Activated naive CD4-positive, alpha-beta T cell treated with anti-CD3 and anti-CD28 coated beads for 36 hours (primary cell): ENCODE data around the gene SDK1. TPM values are rescaled to one million over a fixed set of nuclear protein-coding genes. Genes with fewer than 3 reads are reported as not detected.

Source experiments
- CTCF ChIA-PET: fragments of 350-600 bp; sonication (Branson Sonifier 250); formaldehyde crosslinking; loops from one replicate; lab custom pipeline; 2021; ENCODE audit warnings: antibody characterized with exemption; lab: Charles Lee
- DNase-seq: peaks from one replicate; pipeline ENCODE4 v3.0.0-alpha.2; 2020
- H3K27ac Mint-ChIP-seq: one replicate; pipeline ENCODE4 v1.8.0; 2021; ENCODE audit warnings: mild to moderate bottlenecking, mixed read lengths
- H3K27me3 Mint-ChIP-seq: one replicate; pipeline ENCODE4 v1.8.0; 2021; ENCODE audit warnings: low read depth, mixed read lengths
- H3K36me3 Mint-ChIP-seq: one replicate; pipeline ENCODE4 v1.8.0; 2021; ENCODE audit warnings: low read depth, mixed read lengths
- H3K4me1 Mint-ChIP-seq: one replicate; pipeline ENCODE4 v1.8.0; 2021; ENCODE audit warnings: low read depth, mixed read lengths
- H3K4me3 Mint-ChIP-seq: one replicate; pipeline ENCODE4 v1.8.0; 2021; ENCODE audit warnings: mild to moderate bottlenecking, moderate library complexity, mixed read lengths
- H3K9me3 Mint-ChIP-seq: one replicate; pipeline ENCODE4 v1.8.0; 2021; ENCODE audit warnings: mixed read lengths
- intact Hi-C: fragments of 100-400 bp; cut with micrococcal nuclease; formaldehyde crosslinking; loops from one replicate; pipeline ENCODE4 v1.15.1; 2023
- total RNA-seq, 2 experiments: library from RNA; stranded (reverse); gene quantifications; one replicate each; pipeline ENCODE4 v1.2.3, GENCODE V29; 2021

The SDK1 gene
- total RNA-seq, 2 experiments from 2014 or later, result 1.3 to 2.0 TPM

- CTCF ChIA-PET, result no interaction called here
- intact Hi-C loops, result no loop called here
- peaks cover 1% of the 10 kb centered on the region for H3K36me3 Mint-ChIP-seq
- peaks cover 8% of the 10 kb centered on the region for H3K27me3 Mint-ChIP-seq
- no peak overlapping the region for H3K4me3 Mint-ChIP-seq
- DNase-seq, result no peak
- H3K4me1 Mint-ChIP-seq, result no peaks in the 10 kb centered on the region
- peaks cover 4% of the 10 kb centered on the region for H3K9me3 Mint-ChIP-seq
- H3K27ac Mint-ChIP-seq, result no peak overlapping the region
Measured at GRCh38 chr7:4269746-4270145, 968.7 kb downstream of the SDK1 start.

- peaks cover 1% of the 10 kb centered on the region for H3K36me3 Mint-ChIP-seq
- no peak for DNase-seq
- intact Hi-C loops, result no loop called here
- no peak overlapping the region for H3K4me3 Mint-ChIP-seq
- H3K4me1 Mint-ChIP-seq, result no peaks in the 10 kb centered on the region
- H3K27me3 Mint-ChIP-seq, result peaks cover 8% of the 10 kb centered on the region
- no peak overlapping the region for H3K27ac Mint-ChIP-seq
- CTCF ChIA-PET, result no interaction called here
- H3K9me3 Mint-ChIP-seq, result peaks cover 6% of the 10 kb centered on the region
Measured at GRCh38 chr7:4270268-4270667, 969.2 kb downstream of the SDK1 start.

GRCh38 chr7:4270941-4271715 lies 970.1 kb downstream of the SDK1 start:
- intact Hi-C loops, result no loop called here
- Mint-ChIP-seq H3K27ac (no peak overlapping the region), H3K9me3 (peaks cover 6% of the 10 kb centered on the region), H3K36me3 (peaks cover 1% of the 10 kb centered on the region), H3K4me3 (no peak overlapping the region), H3K4me1 (no peaks in the 10 kb centered on the region), H3K27me3 (peaks cover 4% of the 10 kb centered on the region)
- CTCF ChIA-PET, result no interaction called here
- DNase-seq, result no peak

- peaks cover 6% of the 10 kb centered on the region for H3K9me3 Mint-ChIP-seq
- H3K4me3 Mint-ChIP-seq, result no peak overlapping the region
- DNase-seq, result no peak
- H3K27me3 Mint-ChIP-seq, result peaks cover 1% of the 10 kb centered on the region
- H3K36me3 Mint-ChIP-seq, result peaks cover 1% of the 10 kb centered on the region
- intact Hi-C loops, result no loop called here
- no peak overlapping the region for H3K27ac Mint-ChIP-seq
- no peaks in the 10 kb centered on the region for H3K4me1 Mint-ChIP-seq
- CTCF ChIA-PET, result no interaction called here
Measured at GRCh38 chr7:4271716-4272015, 970.6 kb downstream of the SDK1 start.

GRCh38 chr7:4272141-4272540 lies 971.1 kb downstream of the SDK1 start:
- intact Hi-C loops, result no loop called here
- Mint-ChIP-seq H3K36me3 (peaks cover 1% of the 10 kb centered on the region), H3K4me3 (no peak overlapping the region), H3K4me1 (no peaks in the 10 kb centered on the region), H3K9me3 (peaks cover 6% of the 10 kb centered on the region), H3K27ac (no peak overlapping the region), H3K27me3 (peaks cover 1% of the 10 kb centered on the region)
- DNase-seq, result no peak
- CTCF ChIA-PET, result no interaction called here

- H3K4me3 Mint-ChIP-seq, result no peak overlapping the region
- H3K27me3 Mint-ChIP-seq, result peaks cover 6% of the 10 kb centered on the region
- H3K9me3 Mint-ChIP-seq, result peaks cover 6% of the 10 kb centered on the region
- CTCF ChIA-PET, result no interaction called here
- intact Hi-C loops, result no loop called here
- no peaks in the 10 kb centered on the region for H3K4me1 Mint-ChIP-seq
- no peak for DNase-seq
- H3K27ac Mint-ChIP-seq, result no peak overlapping the region
- H3K36me3 Mint-ChIP-seq, result peaks cover 1% of the 10 kb centered on the region
Measured at GRCh38 chr7:4273566-4274230, 972.6 kb downstream of the SDK1 start.

GRCh38 chr7:4274286-4274685 lies 973.2 kb downstream of the SDK1 start:
- Mint-ChIP-seq H3K9me3 (peaks cover 6% of the 10 kb centered on the region), H3K36me3 (peaks cover 1% of the 10 kb centered on the region), H3K27me3 (peaks cover 6% of the 10 kb centered on the region), H3K27ac (no peak overlapping the region), H3K4me1 (no peaks in the 10 kb centered on the region), H3K4me3 (no peak overlapping the region)
- DNase-seq, result no peak
- CTCF ChIA-PET, result no interaction called here
- intact Hi-C loops, result no loop called here

- CTCF ChIA-PET, result interaction anchor here (1.0 kb wide), 1 partner anchor 92 kb away, joined by 3 read pairs; no protein-coding TSS in a partner anchor
- Mint-ChIP-seq H3K27ac (no peak overlapping the region), H3K4me1 (no peaks in the 10 kb centered on the region), H3K36me3 (peaks cover 1% of the 10 kb centered on the region), H3K27me3 (peaks cover 7% of the 10 kb centered on the region), H3K9me3 (peaks cover 6% of the 10 kb centered on the region), H3K4me3 (no peak overlapping the region)
- intact Hi-C loops, result no loop called here
- no peak for DNase-seq
Measured at GRCh38 chr7:4277936-4278335, 976.9 kb downstream of the SDK1 start.

GRCh38 chr7:4279216-4279615 lies 978.2 kb downstream of the SDK1 start:
- no peaks in the 10 kb centered on the region for H3K4me1 Mint-ChIP-seq
- peaks cover 7% of the 10 kb centered on the region for H3K27me3 Mint-ChIP-seq
- H3K27ac Mint-ChIP-seq, result no peak overlapping the region
- H3K4me3 Mint-ChIP-seq, result no peak overlapping the region
- H3K36me3 Mint-ChIP-seq, result peaks cover 1% of the 10 kb centered on the region
- DNase-seq, result no peak
- intact Hi-C loops, result no loop called here
- CTCF ChIA-PET, result no interaction called here
- H3K9me3 Mint-ChIP-seq, result peaks cover 6% of the 10 kb centered on the region

- Mint-ChIP-seq H3K4me3 (no peak overlapping the region), H3K9me3 (no peaks in the 10 kb centered on the region), H3K27me3 (peaks cover 7% of the 10 kb centered on the region), H3K27ac (no peak overlapping the region), H3K36me3 (no peaks in the 10 kb centered on the region), H3K4me1 (no peaks in the 10 kb centered on the region)
- intact Hi-C loops, result no loop called here
- CTCF ChIA-PET, result interaction anchor here (0.6 kb wide), 1 partner anchor 1018 kb away, joined by 4 read pairs; no protein-coding TSS in a partner anchor
- no peak for DNase-seq
Measured at GRCh38 chr7:4281231-4281993, 980.4 kb downstream of the SDK1 start.

- no peak for DNase-seq
- Mint-ChIP-seq H3K4me1 (no peaks in the 10 kb centered on the region), H3K27me3 (peaks cover 7% of the 10 kb centered on the region), H3K4me3 (no peak overlapping the region), H3K36me3 (no peaks in the 10 kb centered on the region), H3K27ac (no peak overlapping the region), H3K9me3 (no peaks in the 10 kb centered on the region)
- intact Hi-C loops, result no loop called here
- CTCF ChIA-PET, result interaction anchor here (0.7 kb wide), 1 partner anchor 214 kb away, joined by 3 read pairs; no protein-coding TSS in a partner anchor
Measured at GRCh38 chr7:4282434-4283223, 981.6 kb downstream of the SDK1 start.

- Mint-ChIP-seq H3K27ac (no peak overlapping the region), H3K36me3 (no peaks in the 10 kb centered on the region), H3K9me3 (no peaks in the 10 kb centered on the region), H3K4me1 (no peaks in the 10 kb centered on the region), H3K27me3 (peaks cover 9% of the 10 kb centered on the region), H3K4me3 (no peak overlapping the region)
- intact Hi-C loops, result no loop called here
- no peak for DNase-seq
- CTCF ChIA-PET, result no interaction called here
Measured at GRCh38 chr7:4286351-4286750, 985.3 kb downstream of the SDK1 start.
